Activated naive CD4-positive, alpha-beta T cell treated with anti-CD3 and anti-CD28 coated beads, Interleukin-2, amount 50 U/mL, for 72 hours (primary cell): ENCODE data around the gene ABCA13. TPM values are rescaled to one million over a fixed set of nuclear protein-coding genes. Genes with fewer than 3 reads are reported as not detected.

Source experiments
- ATAC-seq, 2 donors: fragments of 150-1000 bp; cut with Tn5 transposase; 2 replicates each; pipeline ENCODE4 v1.10.0; 2021; ENCODE audit warnings: mild to moderate bottlenecking in 2 of 2, moderate library complexity in 2 of 2
- DNase-seq, 2 donors: peaks; one replicate each; pipeline ENCODE4 v3.0.0; 2021 to 2022; ENCODE audit warnings: low spot score in 2 of 2
- H3K27ac Mint-ChIP-seq, 2 donors: one replicate each; pipeline ENCODE4 v1.8.0; 2022; ENCODE audit warnings: mild to moderate bottlenecking in 2 of 2, mixed read lengths in 2 of 2
- H3K36me3 Mint-ChIP-seq, 2 donors: one replicate each; pipeline ENCODE4 v1.8.0; 2022; ENCODE audit warnings: mixed read lengths in 2 of 2
- H3K9me3 Mint-ChIP-seq, 2 donors: one replicate each; pipeline ENCODE4 v1.8.0; 2022; ENCODE audit warnings: mixed read lengths in 2 of 2
- total RNA-seq, 2 donors: library from RNA; stranded (reverse); gene quantifications; one replicate each; pipeline ENCODE4 v1.2.3, GENCODE V29; 2022

The ABCA13 gene
- total RNA-seq, 2 donors from 2014 or later: not detected

GRCh38 chr7:48355346-48355745 lies 184.1 kb downstream of the ABCA13 start:
- Mint-ChIP-seq H3K36me3 (no peaks in the 10 kb centered on the region), H3K27ac (no peak overlapping the region), H3K9me3 (no peaks in the 10 kb centered on the region)
- DNase-seq (no peak), ATAC-seq (no peak)

- Mint-ChIP-seq H3K36me3 (no peaks in the 10 kb centered on the region), H3K27ac (no peak overlapping the region), H3K9me3 (no peaks in the 10 kb centered on the region)
- DNase-seq (no peak), ATAC-seq (no peak)
These were observed 189.3 kb downstream of the ABCA13 start for GRCh38 chr7:48360574-48360973.

GRCh38 chr7:48363174-48363573 lies 191.9 kb downstream of the ABCA13 start:
- no peaks in the 10 kb centered on the region for H3K9me3 Mint-ChIP-seq
- no peak for DNase-seq
- ATAC-seq: no peak
- H3K27ac Mint-ChIP-seq: no peak overlapping the region
- H3K36me3 Mint-ChIP-seq: no peaks in the 10 kb centered on the region

- no peaks in the 10 kb centered on the region for H3K36me3 Mint-ChIP-seq
- no peak for ATAC-seq
- H3K27ac Mint-ChIP-seq: no peak overlapping the region
These were observed 193.8 kb downstream of the ABCA13 start for GRCh38 chr7:48365010-48365409.

GRCh38 chr7:48366096-48366495 lies 194.8 kb downstream of the ABCA13 start:
- H3K9me3 Mint-ChIP-seq: peaks cover 6 to 10% of the 10 kb centered on the region in 2 donors
- no peaks in the 10 kb centered on the region for H3K36me3 Mint-ChIP-seq
- no peak for ATAC-seq
- no peak for DNase-seq
- no peak overlapping the region for H3K27ac Mint-ChIP-seq

More at GRCh38 chr7:48365010-48365409, 193.8 kb downstream of the ABCA13 start:
- DNase-seq: no peak
- peaks cover 0 to 3% of the 10 kb centered on the region in 2 donors for H3K9me3 Mint-ChIP-seq

- H3K9me3 Mint-ChIP-seq: no peaks in the 10 kb centered on the region
These were observed 205.0 kb downstream of the ABCA13 start for GRCh38 chr7:48376263-48376662.

GRCh38 chr7:48380921-48381320 lies 209.7 kb downstream of the ABCA13 start:
- no peak for DNase-seq
- Mint-ChIP-seq H3K27ac (no peak overlapping the region), H3K36me3 (no peaks in the 10 kb centered on the region), H3K9me3 (no peaks in the 10 kb centered on the region)
- ATAC-seq: no peak

More at GRCh38 chr7:48376263-48376662, 205.0 kb downstream of the ABCA13 start:
- no peak for DNase-seq
- H3K27ac Mint-ChIP-seq: no peak overlapping the region
- no peaks in the 10 kb centered on the region for H3K36me3 Mint-ChIP-seq
- no peak for ATAC-seq

GRCh38 chr7:48381571-48381970 lies 210.3 kb downstream of the ABCA13 start:
- DNase-seq: no peak
- H3K36me3 Mint-ChIP-seq: no peaks in the 10 kb centered on the region
- no peak for ATAC-seq
- no peaks in the 10 kb centered on the region for H3K9me3 Mint-ChIP-seq
- H3K27ac Mint-ChIP-seq: no peak overlapping the region

- DNase-seq: no peak
- ATAC-seq: no peak
- Mint-ChIP-seq H3K27ac (no peak overlapping the region), H3K9me3 (no peaks in the 10 kb centered on the region), H3K36me3 (no peaks in the 10 kb centered on the region)
These were observed 213.0 kb downstream of the ABCA13 start for GRCh38 chr7:48384180-48384752.

- no peak for ATAC-seq
- DNase-seq: no peak
- H3K36me3 Mint-ChIP-seq: no peaks in the 10 kb centered on the region
- no peak overlapping the region for H3K27ac Mint-ChIP-seq
- peaks cover 3 to 4% of the 10 kb centered on the region in 2 donors for H3K9me3 Mint-ChIP-seq
These were observed 216.7 kb downstream of the ABCA13 start for GRCh38 chr7:48387932-48388331.

GRCh38 chr7:48388911-48389310 lies 217.7 kb downstream of the ABCA13 start:
- H3K27ac Mint-ChIP-seq: no peak overlapping the region
- no peaks in the 10 kb centered on the region for H3K36me3 Mint-ChIP-seq
- ATAC-seq (no peak), DNase-seq (no peak)
- peaks cover 4 to 6% of the 10 kb centered on the region in 2 donors for H3K9me3 Mint-ChIP-seq

GRCh38 chr7:48389977-48390376 lies 218.7 kb downstream of the ABCA13 start:
- H3K9me3 Mint-ChIP-seq: peaks cover 4 to 6% of the 10 kb centered on the region in 2 donors
- ATAC-seq (peak in 1 of 2 donors; percentile 80), DNase-seq (no peak)
- no peaks in the 10 kb centered on the region for H3K36me3 Mint-ChIP-seq
- H3K27ac Mint-ChIP-seq: no peak overlapping the region

GRCh38 chr7:48390388-48391327 lies 219.4 kb downstream of the ABCA13 start:
- H3K9me3 Mint-ChIP-seq: peaks cover 4 to 6% of the 10 kb centered on the region in 2 donors
- no peak for DNase-seq
- peak in 1 of 2 donors; percentile 32 for ATAC-seq
- H3K36me3 Mint-ChIP-seq: no peaks in the 10 kb centered on the region
- H3K27ac Mint-ChIP-seq: no peak overlapping the region

- Mint-ChIP-seq H3K9me3 (no peaks in the 10 kb centered on the region), H3K36me3 (no peaks in the 10 kb centered on the region), H3K27ac (no peak overlapping the region)
- ATAC-seq: no peak
- DNase-seq: no peak
These were observed 226.9 kb downstream of the ABCA13 start for GRCh38 chr7:48398191-48398590.

GRCh38 chr7:48402721-48403120 lies 231.5 kb downstream of the ABCA13 start:
- ATAC-seq (no peak), DNase-seq (no peak)
- Mint-ChIP-seq H3K36me3 (no peaks in the 10 kb centered on the region), H3K27ac (no peak overlapping the region), H3K9me3 (peaks cover 0 to 3% of the 10 kb centered on the region in 2 donors)

GRCh38 chr7:48408731-48409130 lies 237.5 kb downstream of the ABCA13 start:
- Mint-ChIP-seq H3K36me3 (no peaks in the 10 kb centered on the region), H3K9me3 (peaks cover 0 to 3% of the 10 kb centered on the region in 2 donors), H3K27ac (no peak overlapping the region)
- ATAC-seq (no peak), DNase-seq (no peak)

- ATAC-seq (peak; percentile 75 to 98), DNase-seq (peak in 1 of 2 donors; percentile 65)
- H3K36me3 Mint-ChIP-seq: no peaks in the 10 kb centered on the region
- no peaks in the 10 kb centered on the region for H3K9me3 Mint-ChIP-seq
- H3K27ac Mint-ChIP-seq: peak overlapping the region in 1 of 2 donors; percentile 55
These were observed 240.4 kb downstream of the ABCA13 start for GRCh38 chr7:48411619-48412018.
